ENCODE data around the gene HOXC5. TPM values are rescaled to one million over a fixed set of nuclear protein-coding genes. Genes with fewer than 3 reads are reported as not detected.

Gene HOXC5
- total RNA-seq, 1 donor from 2014 or later: not detected

DNA sequence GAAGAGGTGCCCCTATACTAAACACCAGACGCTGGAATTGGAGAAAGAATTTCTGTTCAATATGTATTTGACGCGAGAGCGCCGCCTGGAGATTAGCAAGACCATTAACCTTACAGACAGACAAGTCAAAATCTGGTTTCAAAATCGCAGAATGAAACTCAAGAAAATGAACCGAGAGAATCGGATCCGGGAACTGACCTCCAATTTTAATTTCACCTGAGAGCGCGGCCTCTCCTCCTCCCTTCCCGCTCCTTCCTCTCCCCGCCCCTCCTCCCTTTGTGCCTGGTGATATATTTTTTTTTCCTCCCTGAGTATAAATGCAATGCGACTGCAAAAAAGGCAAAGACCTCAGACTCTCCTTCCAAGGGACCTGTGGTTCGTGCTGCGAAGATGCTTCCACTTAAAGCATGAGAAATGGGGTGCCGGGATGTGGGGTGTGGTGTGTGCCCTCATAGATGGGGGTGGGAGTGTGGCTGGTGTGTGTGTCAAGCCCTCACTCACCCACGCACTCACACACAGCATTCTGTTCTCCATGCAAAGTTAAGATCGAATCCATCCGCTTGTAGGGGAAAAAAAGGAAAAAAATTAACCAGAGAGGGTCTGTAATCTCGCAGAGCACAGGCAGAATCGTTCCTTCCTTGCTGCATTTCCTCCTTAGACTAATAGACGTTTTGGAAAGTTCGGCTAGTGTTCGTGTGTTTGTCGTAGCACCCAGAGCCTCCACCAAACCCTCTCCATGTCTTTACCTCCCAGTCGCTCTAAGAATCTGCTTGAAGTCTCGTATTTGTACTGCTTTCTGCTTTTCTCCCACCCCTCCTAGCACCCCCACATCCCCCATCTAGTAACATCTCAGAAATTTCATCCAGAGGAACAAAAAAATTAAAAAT lies 43.4 kb upstream of the HOXC5 start:
- H3K9ac ChIP-seq (ENCODE audit: low read length): no peak overlapping the region
- no peaks in the 10 kb centered on the region for H3K4me1 ChIP-seq (ENCODE audit: insufficient read depth, low read length)
- no peak overlapping the region for H3K4me2 ChIP-seq (ENCODE audit: low read length)
- peaks cover 92% of the 10 kb centered on the region for H3K27me3 ChIP-seq (ENCODE audit: insufficient read depth, low read length)
- peaks cover 35% of the 10 kb centered on the region for H3K9me3 Mint-ChIP-seq (ENCODE audit: unreplicated experiment)
- no peak for DNase-seq (ENCODE audit: low read depth)
- H3K9me3 ChIP-seq (ENCODE audit: insufficient read depth, low read depth, low read length): peaks cover 7% of the 10 kb centered on the region
- H4K20me1 ChIP-seq (ENCODE audit: insufficient read depth, low read length): no peaks in the 10 kb centered on the region
- H3K27ac ChIP-seq (ENCODE audit: low read depth, low read length): no peak overlapping the region
- no peaks in the 10 kb centered on the region for H3K4me1 Mint-ChIP-seq (ENCODE audit: low read depth, unreplicated experiment)
- no peaks in the 10 kb centered on the region for H3K36me3 Mint-ChIP-seq (ENCODE audit: low read depth, unreplicated experiment)
- H2AFZ ChIP-seq (ENCODE audit: low read depth, low read length): no peak overlapping the region
- FAIRE-seq: no peak
- no peak overlapping the region for H3K4me3 ChIP-seq (ENCODE audit: insufficient read depth, low read depth, low read length)
- H3K27ac Mint-ChIP-seq (ENCODE audit: unreplicated experiment): no peak overlapping the region
- H3K4me3 Mint-ChIP-seq (ENCODE audit: unreplicated experiment): no peak overlapping the region
- TF ChIP-seq, protein P1, sequence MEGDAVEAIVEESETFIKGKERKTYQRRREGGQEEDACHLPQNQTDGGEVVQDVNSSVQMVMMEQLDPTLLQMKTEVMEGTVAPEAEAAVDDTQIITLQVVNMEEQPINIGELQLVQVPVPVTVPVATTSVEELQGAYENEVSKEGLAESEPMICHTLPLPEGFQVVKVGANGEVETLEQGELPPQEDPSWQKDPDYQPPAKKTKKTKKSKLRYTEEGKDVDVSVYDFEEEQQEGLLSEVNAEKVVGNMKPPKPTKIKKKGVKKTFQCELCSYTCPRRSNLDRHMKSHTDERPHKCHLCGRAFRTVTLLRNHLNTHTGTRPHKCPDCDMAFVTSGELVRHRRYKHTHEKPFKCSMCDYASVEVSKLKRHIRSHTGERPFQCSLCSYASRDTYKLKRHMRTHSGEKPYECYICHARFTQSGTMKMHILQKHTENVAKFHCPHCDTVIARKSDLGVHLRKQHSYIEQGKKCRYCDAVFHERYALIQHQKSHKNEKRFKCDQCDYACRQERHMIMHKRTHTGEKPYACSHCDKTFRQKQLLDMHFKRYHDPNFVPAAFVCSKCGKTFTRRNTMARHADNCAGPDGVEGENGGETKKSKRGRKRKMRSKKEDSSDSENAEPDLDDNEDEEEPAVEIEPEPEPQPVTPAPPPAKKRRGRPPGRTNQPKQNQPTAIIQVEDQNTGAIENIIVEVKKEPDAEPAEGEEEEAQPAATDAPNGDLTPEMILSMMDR (IDR thresholded peaks at IDR 0.05; ENCODE audit: insufficient read depth, low read depth, low read length): peak; percentile 20
- peak; percentile 16 for TF ChIP-seq EZH2 (IDR thresholded peaks at IDR 0.05; ENCODE audit: insufficient read depth, low read length)
- H3K36me3 ChIP-seq (ENCODE audit: insufficient read depth, low read length): no peaks in the 10 kb centered on the region
- H3K27me3 Mint-ChIP-seq (ENCODE audit: low read depth, unreplicated experiment): peaks cover 88% of the 10 kb centered on the region
- H3K79me2 ChIP-seq (ENCODE audit: insufficient read depth, low read length): no peaks in the 10 kb centered on the region

GRCh38 chr12:53990311-53991076 lies 42.4 kb upstream of the HOXC5 start:
- no peak overlapping the region for H3K9ac ChIP-seq (ENCODE audit: low read length)
- no peaks in the 10 kb centered on the region for H3K79me2 ChIP-seq (ENCODE audit: insufficient read depth, low read length)
- DNase-seq (ENCODE audit: low read depth) (no peak), FAIRE-seq (no peak)
- TF ChIP-seq, protein P1 (IDR thresholded peaks at IDR 0.05; ENCODE audit: insufficient read depth, low read depth, low read length): no peak
- peak; percentile 46 for TF ChIP-seq EZH2 (IDR thresholded peaks at IDR 0.05; ENCODE audit: insufficient read depth, low read length)
- Mint-ChIP-seq H3K9me3 (ENCODE audit: unreplicated experiment) (peaks cover 35% of the 10 kb centered on the region), H3K27ac (ENCODE audit: unreplicated experiment) (no peak overlapping the region), H3K4me1 (ENCODE audit: low read depth, unreplicated experiment) (no peaks in the 10 kb centered on the region), H3K36me3 (ENCODE audit: low read depth, unreplicated experiment) (no peaks in the 10 kb centered on the region), H3K4me3 (ENCODE audit: unreplicated experiment) (no peak overlapping the region), H3K27me3 (ENCODE audit: low read depth, unreplicated experiment) (peaks cover 91% of the 10 kb centered on the region)
- H3K36me3 ChIP-seq (ENCODE audit: insufficient read depth, low read length): no peaks in the 10 kb centered on the region
- no peaks in the 10 kb centered on the region for H4K20me1 ChIP-seq (ENCODE audit: insufficient read depth, low read length)
- peaks cover 4% of the 10 kb centered on the region for H3K4me1 ChIP-seq (ENCODE audit: insufficient read depth, low read length)
- no peak overlapping the region for H3K4me3 ChIP-seq (ENCODE audit: insufficient read depth, low read depth, low read length)
- peaks cover 10% of the 10 kb centered on the region for H3K9me3 ChIP-seq (ENCODE audit: insufficient read depth, low read depth, low read length)
- H3K4me2 ChIP-seq (ENCODE audit: low read length): no peak overlapping the region
- H2AFZ ChIP-seq (ENCODE audit: low read depth, low read length): no peak overlapping the region
- no peak overlapping the region for H3K27ac ChIP-seq (ENCODE audit: low read depth, low read length)
- H3K27me3 ChIP-seq (ENCODE audit: insufficient read depth, low read length): peaks cover 98% of the 10 kb centered on the region
